ENCODE results near the gene CDH16.
"Not testable (repeated sequence)": the region's sequence is repeated elsewhere in the genome, so short reads cannot be mapped to it uniquely, and the experiment has no call there.

The CDH16 gene

DNA sequence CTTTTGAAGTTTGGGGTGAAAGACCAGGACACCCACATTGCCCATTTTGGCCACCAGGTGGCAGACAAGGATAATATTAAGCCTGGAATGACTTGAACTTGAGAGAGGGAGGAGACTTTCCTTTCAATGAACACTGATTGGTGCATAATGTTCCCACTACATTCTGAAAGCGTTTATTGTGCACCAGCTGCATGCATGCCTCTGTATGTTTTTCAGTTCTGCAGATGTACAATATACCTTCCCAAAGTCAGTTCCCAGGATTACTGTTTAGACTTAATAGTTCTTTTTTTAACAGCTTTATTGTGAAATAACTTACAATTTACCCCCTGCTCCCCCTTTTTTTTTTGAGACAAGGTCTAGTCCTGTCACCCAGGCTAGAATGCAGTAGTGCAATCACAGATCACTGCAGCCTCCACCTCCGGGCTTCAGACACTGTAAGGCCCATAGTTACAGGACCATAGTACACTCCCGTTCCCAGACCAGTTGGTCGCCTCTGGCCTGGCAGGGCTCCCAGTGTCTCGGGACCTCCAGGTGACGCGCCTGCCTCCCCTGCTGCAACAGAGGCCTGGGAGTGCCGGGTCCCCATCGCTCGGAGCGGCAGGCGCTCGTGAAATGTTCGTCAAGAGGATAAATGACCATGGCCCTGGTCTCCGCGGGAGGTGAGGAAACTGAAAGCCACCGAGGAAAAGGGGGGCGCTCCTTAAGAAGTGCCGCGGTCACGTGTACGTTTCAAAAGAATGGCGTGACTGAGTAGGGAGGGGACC lies 28.8 kb upstream of the CDH16 start:
- FAIRE-seq (peak; percentile 93), DNase-seq (ENCODE audit: insufficient read length, low spot score) (peak; percentile 91)

DNA sequence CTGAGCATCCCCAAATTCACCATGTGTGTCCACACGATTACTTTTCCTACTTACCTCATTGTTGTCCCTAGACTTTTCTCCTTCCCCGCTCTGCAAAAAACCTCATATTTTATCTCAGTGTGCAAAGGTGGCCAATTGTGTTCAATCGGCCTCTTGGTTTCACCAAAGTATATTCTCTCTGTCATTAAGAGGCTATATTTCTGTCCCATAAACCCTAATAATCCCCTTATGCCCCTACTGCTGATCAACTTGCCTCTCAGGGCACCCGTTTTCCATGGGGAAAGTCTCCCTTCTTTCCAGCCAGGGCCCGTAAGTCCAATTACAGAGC lies 28.3 kb upstream of the CDH16 start:
- FAIRE-seq = no peak

DNA sequence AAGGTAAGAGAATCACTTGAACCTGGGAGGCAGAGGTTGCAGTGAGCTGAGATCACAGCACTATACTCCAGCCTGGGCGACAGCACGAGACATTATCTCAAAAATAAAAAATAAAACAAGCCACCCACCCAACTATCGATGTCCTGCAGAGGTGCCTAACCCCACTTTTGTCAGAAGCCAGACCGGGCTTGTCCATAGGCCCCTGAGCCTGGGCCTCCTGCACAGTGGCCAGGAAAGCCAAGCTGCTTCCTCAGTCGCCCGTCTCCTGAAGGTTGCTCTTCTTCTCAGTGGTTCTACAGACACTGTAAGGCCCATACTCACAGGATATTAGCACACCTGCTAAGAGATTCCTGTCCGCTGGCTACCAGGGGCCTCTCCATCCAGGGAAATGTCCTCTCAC lies 27.9 kb upstream of the CDH16 start:
- FAIRE-seq = no peak

More for the DNA sequence above, 28.3 kb upstream of the CDH16 start:
- DNase-seq (ENCODE audit: insufficient read length, low spot score) = no peak

DNA sequence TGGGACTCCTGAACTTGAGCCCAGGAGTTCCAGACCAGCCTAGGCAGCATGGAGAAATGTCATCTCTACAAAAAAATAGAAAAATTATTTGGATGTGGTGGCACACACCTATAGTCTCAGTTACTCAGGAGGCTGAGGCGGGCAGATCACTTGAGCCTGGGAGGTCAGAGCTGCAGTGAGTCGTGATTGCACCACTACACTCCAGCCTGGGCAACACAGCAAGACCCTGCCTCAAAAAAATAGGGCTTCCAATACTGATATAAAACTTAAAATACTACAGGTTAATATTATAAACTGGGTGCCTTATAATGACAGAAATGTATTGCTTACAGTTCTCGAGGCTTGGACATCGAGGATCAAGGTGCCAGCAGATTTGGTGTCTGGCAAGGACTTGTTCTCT lies 27.3 kb upstream of the CDH16 start:
- FAIRE-seq = no peak
- DNase-seq (ENCODE audit: insufficient read length, low spot score) = no peak

More for the DNA sequence above, 27.9 kb upstream of the CDH16 start:
- no peak for DNase-seq (ENCODE audit: insufficient read length, low spot score)

DNA sequence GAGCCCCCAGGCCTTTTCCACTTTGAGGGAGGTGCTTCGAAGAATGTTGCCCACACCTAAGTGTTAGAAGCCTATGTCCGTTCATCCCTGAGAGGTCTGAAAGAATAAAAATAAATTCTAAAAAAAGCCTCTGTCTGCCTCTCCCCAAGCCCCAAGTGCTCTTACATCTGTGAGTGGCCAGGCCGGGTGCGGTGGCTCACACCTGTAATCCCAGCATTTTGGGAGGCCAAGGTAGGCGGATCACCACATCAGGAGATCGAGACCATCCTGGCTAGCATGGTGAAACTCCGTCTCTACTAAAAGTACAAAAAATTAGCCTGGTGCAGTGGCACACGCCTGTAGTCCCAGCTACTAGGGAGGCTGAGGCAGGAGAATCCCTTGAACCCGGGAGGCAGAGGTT lies 26.3 kb upstream of the CDH16 start:
- FAIRE-seq; DNase-seq (ENCODE audit: insufficient read length, low spot score): not testable (repeated sequence)

DNA sequence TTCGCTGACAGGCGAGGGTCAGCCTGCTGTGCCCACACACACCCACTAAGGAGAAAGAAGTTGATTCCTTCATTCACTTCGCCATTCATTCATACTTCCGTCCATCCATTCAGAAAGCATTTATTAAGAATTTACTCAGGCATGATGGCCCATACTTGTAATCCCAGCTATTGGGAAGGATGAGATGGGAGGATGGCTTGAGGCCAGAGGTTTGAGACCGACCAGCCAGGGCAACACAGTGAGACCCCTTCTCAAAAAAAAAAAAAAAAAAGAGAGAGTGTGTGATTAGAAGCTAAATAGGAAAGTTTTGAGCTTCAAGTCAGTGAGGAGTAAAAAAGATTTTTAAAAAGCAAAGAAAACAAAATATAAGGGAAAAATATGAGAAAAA lies 25.4 kb upstream of the CDH16 start:
- no peak for FAIRE-seq
- DNase-seq (ENCODE audit: insufficient read length, low spot score) = no peak

DNA sequence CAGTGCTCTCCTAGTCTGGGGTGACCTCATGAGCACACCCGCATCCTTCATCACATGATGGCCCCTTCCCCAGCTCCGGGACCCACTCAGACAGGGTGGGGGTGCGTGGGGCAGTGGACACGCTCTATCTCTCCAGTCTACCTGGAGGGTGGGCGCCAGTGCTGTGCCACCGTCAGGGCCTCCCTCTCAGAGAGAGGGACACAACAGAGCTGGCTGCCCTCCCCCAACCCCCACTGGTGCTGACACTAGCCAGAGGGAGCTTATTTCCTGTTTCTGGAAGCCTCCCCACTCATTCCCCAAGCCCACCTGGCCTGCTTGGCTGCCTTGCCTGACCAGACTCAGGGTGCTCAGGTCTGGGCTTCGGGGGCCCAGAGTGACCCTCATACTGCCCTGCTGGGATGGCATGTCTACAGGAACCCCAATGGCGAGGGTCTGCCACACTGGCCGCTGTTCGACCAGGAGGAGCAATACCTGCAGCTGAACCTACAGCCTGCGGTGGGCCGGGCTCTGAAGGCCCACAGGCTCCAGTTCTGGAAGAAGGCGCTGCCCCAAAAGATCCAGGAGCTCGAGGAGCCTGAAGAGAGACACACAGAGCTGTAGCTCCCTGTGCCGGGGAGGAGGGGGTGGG lies 24.9 kb upstream of the CDH16 start:
- FAIRE-seq = no peak
- no peak for DNase-seq (ENCODE audit: insufficient read length, low spot score)

DNA sequence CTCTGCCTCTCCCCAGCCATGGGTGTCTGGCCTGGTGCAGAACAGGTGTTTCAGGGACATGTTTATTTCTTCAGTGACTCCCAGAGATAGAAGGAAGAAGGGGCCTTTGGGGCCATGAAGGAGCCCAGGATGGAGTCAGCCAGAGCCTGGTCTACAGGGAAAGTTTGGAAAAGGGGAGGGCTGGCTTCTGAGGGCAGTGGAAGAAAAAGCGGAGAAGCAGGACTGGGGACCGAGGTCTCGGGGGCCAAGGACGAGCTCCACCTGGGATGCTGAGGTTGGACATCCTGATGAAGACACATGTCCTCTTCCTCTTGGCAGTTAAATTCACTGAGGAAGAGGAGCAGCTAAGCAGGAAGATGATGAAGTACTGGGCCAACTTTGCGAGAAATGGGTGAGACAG lies 24.3 kb upstream of the CDH16 start:
- DNase-seq (ENCODE audit: insufficient read length, low spot score) = no peak
- FAIRE-seq = no peak

DNA sequence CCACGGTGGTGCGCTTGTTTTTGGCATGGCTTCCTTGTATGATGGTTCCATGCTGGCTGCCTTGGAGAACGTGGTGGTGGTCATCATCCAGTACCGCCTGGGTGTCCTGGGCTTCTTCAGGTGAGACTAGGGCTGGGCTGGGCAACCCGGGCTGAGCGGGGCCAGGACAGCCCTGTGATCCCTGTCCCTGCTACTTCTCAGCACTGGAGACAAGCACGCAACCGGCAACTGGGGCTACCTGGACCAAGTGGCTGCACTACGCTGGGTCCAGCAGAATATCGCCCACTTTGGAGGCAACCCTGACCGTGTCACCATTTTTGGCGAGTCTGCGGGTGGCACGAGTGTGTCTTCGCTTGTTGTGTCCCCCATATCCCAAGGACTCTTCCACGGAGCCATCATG lies 21.6 kb upstream of the CDH16 start:
- DNase-seq (ENCODE audit: insufficient read length, low spot score) (no peak), FAIRE-seq (peak; percentile 42)

DNA sequence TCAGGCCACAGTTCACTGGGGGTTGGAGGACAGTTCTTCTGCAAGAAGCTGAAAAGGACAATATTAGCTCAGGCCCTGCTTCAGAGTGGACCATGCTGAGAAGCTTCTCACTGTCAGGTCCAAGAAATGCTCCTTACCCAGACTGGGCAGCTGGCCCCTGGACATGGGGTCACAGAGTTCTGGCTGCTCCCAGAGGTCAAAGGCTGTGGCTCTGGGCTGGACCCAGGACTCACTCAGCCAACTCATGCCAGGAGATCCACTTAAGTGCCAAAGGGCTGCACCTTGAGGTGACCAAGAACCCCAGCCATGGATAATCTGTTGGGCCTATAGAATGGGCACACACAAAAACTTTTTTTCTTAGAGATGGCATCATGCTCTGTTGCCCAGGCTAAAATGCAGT lies 20.7 kb upstream of the CDH16 start:
- DNase-seq (ENCODE audit: insufficient read length, low spot score) = no peak
- no peak for FAIRE-seq

DNA sequence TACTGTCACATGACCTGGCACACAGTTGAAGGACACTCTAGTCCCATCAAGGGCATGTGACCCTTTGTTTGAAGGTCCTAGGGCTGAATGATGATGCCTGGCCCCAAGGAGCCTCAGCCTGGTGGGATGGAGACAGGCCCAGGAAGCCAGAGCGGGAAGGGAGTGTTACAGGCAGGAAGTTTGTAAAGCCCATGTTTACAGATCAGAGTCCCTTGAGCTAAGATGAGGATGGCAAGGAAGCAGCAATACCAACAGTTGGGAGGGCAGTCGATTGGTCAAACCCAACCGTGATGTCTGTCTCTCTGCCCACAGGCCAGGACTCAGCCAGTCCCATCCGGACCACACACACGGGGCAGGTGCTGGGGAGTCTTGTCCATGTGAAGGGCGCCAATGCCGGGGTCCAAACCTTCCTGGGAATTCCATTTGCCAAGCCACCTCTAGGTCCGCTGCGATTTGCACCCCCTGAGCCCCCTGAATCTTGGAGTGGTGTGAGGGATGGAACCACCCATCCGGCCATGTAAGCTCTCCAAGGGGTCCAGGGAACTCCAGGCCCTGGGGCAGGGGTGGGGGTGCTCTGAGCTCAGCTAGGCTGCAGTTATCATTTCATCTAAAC lies 19.1 kb upstream of the CDH16 start:
- DNase-seq (ENCODE audit: insufficient read length, low spot score) (no peak), FAIRE-seq (no peak)

DNA sequence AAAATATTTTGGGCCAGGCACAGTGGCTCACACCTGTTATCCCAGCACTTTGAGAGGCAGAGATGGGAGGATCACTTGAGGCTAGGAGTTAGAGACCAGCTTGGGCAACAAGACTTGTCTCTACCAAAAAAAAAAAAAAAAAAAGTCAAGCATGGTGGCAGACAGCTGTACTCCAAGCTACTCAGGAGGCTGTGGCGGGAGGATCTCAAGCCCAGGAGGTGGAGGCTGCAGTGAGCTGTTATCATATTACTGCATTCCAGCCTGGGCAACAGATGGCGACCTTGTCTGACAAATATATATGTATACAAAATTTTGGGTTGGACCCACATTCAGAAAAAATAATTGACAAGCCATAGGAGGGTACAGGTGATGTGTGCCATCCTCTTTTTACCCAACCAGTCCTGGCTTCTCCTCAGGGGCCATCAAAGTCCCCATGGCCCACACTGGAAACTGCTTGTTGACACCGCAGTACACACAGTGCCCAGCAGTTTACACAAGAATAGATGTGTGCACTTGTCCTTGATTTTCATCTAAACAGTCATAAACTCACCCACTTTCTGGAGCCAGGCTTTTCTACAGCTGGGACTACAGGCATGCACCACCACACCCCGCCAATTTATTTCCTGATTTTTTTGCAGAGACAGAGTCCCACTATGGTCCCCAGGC lies 18.3 kb upstream of the CDH16 start:
- DNase-seq (ENCODE audit: insufficient read length, low spot score) (no peak), FAIRE-seq (no peak)

DNA sequence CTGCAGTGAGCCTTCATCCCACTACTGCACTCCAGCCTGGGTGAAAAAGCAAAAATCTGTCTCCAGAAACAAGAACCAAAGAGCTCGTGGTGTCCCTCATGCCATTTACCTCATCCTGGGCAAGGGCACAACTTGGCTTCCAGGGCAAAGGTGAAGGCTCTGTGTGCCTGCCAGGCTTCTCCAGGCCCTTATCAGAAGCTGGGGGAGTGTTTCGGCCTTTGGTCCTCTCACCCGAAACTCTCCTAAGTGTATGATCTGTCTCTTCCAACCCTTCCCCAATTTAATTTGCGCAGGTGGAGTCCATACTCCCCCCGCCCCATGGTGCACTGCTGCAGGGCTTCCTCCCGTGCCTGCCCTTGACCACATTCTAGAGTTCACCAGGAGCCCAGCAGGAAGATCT lies 17.8 kb upstream of the CDH16 start:
- FAIRE-seq (no peak), DNase-seq (ENCODE audit: insufficient read length, low spot score) (no peak)

DNA sequence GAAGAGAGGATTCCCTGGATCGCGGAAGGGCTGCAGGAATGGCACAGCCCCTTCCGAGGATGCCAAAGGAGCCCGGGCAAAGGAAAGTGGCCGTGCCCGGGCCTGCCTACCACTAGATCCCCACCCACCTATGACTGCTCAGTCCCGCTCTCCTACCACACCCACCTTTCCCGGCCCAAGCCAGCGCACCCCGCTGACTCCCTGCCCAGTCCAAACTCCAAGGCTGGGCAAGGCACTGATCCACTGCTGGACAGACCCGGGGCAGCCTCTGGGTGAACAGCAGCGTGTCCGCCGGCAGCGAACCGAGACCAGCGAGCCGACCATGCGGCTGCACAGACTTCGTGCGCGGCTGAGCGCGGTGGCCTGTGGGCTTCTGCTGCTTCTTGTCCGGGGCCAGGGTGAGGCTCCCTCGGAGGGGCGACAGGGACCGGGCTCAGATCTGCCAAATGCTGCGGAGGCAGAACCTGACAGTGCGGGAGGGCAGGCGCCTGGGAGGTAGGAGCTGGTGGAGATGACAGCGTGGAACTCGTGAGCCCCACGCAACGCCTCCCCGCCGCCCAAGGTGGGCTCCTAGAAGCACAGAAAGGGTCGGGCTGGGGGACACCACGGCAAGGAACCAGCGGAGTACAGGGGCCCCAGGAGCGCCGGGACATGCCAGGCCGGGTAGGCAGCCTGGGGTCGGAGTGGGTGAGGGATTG lies 16.8 kb upstream of the CDH16 start, which contains the start of gene CES2:
Gene CES2, plus strand, starts transcription at position 203 of the 698 bp plus-strand sequence. Its CDS starts 120 bp downstream, at position 323.
- peak; percentile 86 for FAIRE-seq
- DNase-seq (ENCODE audit: insufficient read length, low spot score) = peak; percentile 64

DNA sequence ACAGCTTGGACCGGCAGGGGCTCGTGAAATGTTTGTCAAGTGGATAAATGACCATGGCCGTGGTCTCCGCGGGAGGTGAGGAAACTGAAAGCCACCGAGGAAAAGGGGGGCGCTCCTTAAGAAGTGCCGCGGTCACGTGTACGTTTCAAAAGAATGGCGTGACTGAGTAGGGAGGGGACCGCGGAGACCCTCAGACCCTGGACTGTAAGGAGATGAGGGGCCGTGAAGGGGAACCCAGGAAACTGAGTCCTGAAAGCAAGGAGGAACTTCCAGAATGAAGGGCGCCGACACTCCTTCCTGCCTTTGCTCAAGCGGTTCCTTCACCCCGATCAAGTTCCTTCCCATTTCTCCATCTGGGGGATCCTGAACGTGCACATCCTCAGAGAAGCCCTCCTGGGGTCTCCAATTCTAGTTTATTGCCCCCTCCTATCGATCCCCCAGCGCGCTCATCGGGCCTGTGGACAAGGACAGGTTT lies 16.2 kb upstream of the CDH16 start:
- FAIRE-seq; DNase-seq (ENCODE audit: insufficient read length, low spot score): not testable (repeated sequence)

DNA sequence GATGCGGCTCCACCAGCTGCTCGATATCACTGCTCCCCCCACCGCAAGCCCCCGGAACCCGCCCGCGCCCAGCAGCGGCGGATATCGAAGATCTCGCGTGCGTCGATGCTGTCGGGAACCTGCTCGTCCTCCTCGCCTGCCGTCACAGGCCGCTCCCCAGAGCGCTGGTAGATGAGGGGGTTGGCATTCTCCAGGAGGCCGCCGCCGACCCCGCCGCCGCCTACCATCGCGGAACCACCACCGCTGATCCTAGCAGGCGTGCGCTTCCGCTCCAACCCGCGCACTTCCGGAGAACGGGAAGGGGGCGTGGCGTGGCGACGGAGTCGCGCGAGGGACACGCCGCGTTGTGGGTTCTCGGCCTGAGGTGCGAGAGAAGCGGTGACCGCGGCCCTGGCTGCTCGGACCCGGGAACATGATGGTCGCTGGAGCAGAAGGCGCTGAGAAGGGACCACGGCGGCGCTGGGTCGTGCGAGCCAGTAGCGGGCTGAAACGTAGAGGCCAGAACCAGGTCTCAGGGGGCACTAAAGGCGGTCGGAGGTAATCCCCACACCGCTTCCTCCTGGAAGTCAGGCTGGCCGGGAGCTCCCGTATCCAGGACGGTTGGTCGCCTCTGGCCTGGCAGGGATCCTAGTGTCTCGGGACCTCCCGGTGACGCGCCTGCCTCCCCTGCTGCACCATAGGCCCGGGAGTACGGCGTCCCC lies 15.6 kb upstream of the CDH16 start, which contains the start of gene CIAO2B:
Gene CIAO2B, minus strand, starts transcription at position 265 of the 701 bp plus-strand sequence. Its CDS starts 38 bp downstream, at position 227.
- DNase-seq (ENCODE audit: insufficient read length, low spot score) = peak; percentile 87

DNA sequence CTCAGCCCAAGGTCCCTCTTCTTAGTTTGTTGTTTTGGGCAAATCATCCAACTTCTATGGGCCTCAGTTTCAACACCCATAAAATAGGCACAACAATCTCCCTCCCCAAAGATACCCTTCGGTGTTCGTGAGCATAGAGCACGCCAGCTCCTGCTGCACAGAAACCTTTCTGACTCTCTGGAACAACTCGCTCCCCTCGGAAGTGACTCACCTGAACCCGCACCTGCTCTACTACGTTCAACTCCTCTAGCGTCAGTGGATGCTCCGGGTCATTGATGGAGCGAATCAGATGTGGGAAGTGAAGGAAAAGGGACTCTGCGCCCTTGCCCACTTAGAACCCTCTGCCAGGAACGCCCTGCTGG lies 15.1 kb upstream of the CDH16 start:
- FAIRE-seq (no peak), DNase-seq (ENCODE audit: insufficient read length, low spot score) (peak; percentile 37)

More for the DNA sequence above, 15.6 kb upstream of the CDH16 start, which contains the start of gene CIAO2B:
- peak; percentile 99 for FAIRE-seq

DNA sequence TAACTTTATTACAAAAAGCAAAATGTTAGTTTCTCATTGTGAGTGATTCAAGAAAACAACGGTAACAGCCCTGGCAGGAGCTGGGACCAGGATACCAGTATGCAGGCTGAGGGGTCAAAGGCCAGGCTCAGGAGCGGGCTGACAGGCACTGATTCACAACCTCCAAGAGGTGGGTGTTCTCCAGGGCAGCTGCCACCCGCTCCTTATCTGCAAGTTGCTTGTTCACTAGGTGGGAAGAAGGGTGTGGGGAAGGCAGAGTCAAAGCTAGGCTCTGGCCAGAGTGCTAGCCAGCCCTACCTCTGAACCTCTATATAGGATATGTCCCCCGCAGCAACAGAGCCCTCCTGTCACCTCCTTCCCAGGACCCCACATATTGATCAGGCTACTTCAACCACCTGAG lies 13.4 kb upstream of the CDH16 start:
- no peak for DNase-seq (ENCODE audit: insufficient read length, low spot score)
- FAIRE-seq = no peak

DNA sequence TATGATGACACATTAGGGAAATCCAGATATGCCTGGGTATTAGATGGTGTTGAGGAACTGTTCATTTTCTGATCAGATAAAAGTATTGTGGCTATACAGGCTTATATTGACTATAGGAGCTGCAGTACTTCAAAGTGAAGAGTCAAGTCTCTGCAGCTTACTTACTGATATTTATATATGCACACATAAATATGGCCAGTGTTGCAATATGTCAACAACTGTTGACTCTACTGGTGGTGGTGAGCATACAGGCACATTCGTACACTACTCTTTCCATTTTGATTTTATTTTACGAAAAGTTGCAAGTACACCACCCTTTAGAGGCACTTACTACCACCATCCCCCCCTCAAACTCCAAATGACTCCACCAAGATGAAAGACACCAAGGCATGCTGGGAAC lies 13.0 kb upstream of the CDH16 start:
- no peak for DNase-seq (ENCODE audit: insufficient read length, low spot score)
- FAIRE-seq = no peak

DNA sequence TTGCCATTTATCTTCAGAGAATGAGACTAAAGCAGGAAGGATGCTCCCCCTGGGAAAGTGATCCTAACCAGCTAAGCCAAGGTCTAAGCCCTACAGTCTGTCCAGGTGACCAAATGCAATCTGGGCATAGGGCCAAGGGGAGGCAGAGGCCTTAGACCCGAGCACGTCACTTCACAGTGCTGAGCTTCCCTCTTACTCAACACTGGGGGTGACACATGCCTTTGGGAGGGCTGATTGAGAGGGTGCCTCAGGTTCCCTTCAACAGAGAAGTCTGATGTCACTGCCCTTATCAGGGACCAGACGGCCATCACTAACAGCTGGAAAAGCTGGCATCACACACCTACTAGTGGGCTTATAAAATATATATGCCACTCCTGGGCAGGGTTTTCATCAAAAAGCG lies 11.5 kb upstream of the CDH16 start:
- DNase-seq (ENCODE audit: insufficient read length, low spot score) = no peak
- FAIRE-seq = peak; percentile 68

Measured in HTR-8/SVneo (cell line).